LHCN-M2 (cell line): ENCODE data around the gene ARHGEF4. TPM values are rescaled to one million over a fixed set of nuclear protein-coding genes. Genes with fewer than 3 reads are reported as not detected.
A peak's percentile ranks its signal among the peaks of the same experiment; 100 is the strongest.

Source experiments
- DNase-seq: peaks from one replicate; pipeline ENCODE4 v3.0.0-alpha.2; 2012; ENCODE audit warnings: low read depth
- total RNA-seq: library from RNA; depleted of rRNA; stranded (reverse); fragments of >200 nt; gene quantifications from 2 replicates; pipeline ENCODE4 v1.2.3, GENCODE V29; 2014

Gene ARHGEF4
- total RNA-seq, 1 experiment from 2014 or later: 0.23 TPM

DNA sequence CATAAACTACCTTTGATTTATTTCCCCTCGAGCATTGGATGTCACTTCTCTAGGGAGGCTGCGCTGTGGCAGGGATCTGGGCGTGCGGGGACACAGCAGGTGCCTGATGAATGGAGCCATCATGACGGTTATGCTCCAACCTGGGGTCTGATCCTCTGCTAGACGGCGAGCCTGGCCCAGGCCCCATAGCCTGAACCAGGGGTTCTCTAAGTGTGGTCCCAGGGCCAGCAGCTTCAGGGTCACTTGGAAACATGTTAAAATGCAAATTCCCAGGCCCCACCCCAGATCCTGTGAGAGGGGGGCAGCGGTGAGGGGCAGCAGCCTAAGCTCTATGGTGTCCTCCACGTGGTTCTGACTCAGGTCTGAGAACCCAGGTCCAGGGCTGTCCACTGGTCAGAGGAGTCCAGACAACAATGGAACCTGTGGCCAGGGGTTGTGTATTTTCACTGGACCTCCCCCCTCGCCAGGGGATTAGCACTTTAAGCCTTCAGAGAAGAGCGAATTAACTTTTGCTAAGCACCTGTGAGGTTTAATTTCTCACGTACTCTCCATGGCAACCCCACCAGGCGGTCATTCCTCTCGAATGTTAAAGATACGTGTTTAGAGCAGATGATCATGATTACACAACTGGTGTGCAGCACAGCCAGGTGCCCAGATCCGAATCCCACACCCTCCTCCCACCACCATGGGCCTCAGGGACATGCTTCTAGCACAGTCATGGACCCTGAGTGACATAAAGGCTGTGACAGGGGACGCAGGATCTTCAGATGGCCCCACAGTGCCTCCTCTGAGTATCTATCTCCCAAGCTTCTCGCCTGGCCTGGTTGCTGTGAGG is 1.6 kb upstream of the ARHGEF4 start:
- no peak for DNase-seq

GRCh38 chr2:130835766-130836015 is 1.0 kb upstream of the ARHGEF4 start:
- DNase-seq: no peak

- DNase-seq: no peak
Observed at GRCh38 chr2:130837175-130837810, 579 bp downstream of the ARHGEF4 start.

- no peak for DNase-seq
Observed at GRCh38 chr2:130837811-130838565, 1.3 kb downstream of the ARHGEF4 start.

DNA sequence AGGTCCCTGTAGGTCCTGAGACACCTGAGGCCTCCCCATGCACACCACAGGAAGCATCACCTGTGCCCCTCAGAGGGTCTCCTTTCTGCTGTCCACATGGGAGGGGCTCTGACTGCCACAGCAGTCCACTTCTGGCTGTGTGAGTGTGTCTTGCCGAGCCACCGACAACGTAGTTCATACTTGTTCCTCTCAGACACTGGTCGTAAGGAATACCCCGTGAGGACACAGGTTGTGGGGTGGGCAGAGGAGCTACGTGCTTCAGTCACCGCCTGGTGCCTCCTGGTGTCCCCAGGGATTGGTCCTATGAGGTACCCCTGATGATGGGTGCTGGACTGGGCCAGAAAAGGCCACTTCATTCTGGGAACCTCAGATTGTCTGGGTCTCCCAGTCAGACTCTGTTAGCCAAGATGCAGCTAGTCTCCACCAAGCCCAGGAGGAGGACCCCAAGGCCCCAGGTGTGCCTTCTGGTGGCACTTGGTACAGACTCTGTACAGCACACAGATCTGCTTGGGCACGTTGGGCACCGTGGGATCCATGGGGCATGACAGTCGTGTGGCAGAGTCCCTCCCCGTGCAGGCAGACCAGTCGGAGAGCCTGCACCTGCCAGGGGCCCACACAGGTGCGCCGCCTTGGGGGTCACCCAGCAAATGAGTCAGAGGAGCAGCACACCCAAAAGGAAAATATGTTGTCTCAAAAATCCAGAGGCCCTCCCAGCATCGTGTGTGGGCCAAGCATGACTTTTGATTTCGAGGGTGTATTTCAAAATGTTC is 2.5 kb downstream of the ARHGEF4 start:
- DNase-seq: no peak

DNA sequence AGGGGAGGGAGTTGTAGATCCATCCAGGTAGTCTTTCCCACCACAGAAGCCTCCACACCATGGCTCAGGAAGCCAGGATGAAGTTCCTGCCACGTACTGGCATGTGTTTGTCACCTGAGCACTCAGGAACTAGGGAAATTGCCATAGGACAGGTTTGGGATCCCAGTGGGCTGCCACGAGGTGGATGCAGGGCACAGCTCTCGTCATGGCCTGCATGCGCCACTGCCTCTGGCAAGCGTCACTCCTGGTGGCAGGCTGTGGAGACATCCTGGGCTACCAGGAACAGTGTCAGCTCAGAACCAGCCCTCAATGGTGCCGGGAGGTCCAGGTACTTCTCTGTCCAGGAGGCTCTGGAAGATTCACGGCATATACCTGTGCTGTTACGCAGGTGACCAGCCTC is 3.8 kb downstream of the ARHGEF4 start:
- no peak for DNase-seq

DNA sequence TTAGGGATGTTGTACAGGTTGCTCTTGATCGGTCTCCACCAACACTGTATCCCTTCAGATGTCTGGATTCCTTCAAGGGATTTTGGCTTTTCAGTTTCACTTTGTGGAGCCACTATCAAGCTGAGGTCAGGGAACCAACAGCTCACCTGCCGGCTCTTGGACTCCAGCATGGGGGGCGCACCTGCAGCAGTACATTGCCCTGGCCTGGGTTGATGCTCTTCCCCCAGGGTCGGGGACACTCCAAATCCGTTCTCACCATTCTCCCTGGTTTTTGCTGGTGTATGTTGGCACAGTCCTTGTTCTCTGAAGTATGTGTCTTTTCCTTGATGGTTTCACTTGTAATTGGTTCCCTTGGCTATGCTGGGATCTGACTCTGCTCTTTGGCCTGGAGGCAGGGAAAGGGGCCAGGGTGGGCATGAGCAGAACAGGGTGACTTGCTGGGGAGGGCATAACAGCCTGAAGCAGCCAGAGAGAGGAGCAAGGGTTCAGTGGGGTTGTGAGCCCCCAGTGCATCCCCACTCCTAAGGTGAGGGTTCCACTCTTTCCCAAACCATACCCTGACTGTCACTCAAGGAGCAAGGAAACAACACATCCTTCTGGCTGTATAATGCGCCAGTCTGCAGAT is 5.1 kb downstream of the ARHGEF4 start:
- no peak for DNase-seq

- no peak for DNase-seq
Observed at GRCh38 chr2:130842770-130843169, 6.1 kb downstream of the ARHGEF4 start.

GRCh38 chr2:130843321-130843985 is 6.7 kb downstream of the ARHGEF4 start:
- no peak for DNase-seq

DNA sequence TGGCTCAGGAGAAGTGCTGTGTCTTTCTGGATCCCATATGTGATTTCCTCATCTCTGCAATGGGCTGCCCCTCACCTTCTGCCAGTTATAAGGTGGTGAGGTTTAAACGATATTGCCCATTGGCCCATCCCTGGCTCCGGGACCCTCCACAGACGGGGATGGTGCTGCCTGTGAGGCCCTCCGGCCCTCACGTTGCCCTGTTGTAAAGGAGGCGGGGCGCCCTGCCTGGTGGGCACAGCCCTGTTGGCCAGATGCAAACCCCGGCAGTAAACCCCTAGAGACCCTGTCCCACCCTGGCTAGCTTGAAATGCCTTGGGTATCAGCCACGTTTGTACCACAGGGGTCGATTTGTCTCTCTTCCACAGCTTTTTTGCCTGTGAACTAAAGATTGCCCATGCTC is 7.4 kb downstream of the ARHGEF4 start:
- DNase-seq: no peak

DNA sequence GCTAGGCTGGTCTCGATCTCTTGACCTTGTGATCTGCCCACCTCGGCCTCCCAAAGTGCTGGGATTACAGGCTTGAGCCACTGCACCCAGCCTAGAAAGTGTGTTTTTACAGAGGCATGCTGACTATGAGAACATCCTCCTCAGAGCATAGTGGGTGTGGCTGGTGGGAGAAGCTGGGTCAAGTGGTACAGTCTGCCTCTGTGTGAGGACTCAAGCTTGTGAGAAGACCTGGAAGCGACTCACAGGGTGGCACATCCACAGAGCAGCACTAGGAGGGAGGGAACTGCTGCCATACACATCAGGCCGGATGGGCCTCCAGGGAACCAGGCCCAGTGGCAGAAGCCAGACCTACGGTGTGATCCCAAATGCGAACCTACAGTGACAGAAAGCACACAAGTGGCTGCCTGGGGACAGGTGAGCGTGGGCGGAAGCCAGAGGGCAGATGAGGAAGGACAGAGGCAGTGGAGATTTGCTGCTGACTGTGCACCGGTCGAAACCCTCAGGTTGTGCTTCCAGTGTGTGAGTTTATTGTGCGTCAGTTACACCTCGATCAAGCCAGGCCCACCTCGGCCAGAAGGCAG is 8.9 kb downstream of the ARHGEF4 start:
- DNase-seq: no peak

- no peak for DNase-seq
Observed at GRCh38 chr2:130846233-130846632, 9.5 kb downstream of the ARHGEF4 start.

- DNase-seq: peak; percentile 15
Observed at GRCh38 chr2:130846686-130847375, 10.1 kb downstream of the ARHGEF4 start.

- no peak for DNase-seq
Observed at GRCh38 chr2:130847776-130848525, 11.2 kb downstream of the ARHGEF4 start.

- no peak for DNase-seq
Observed at GRCh38 chr2:130848526-130849210, 12.0 kb downstream of the ARHGEF4 start.

GRCh38 chr2:130849896-130850787 is 13.4 kb downstream of the ARHGEF4 start:
- DNase-seq: no peak

DNA sequence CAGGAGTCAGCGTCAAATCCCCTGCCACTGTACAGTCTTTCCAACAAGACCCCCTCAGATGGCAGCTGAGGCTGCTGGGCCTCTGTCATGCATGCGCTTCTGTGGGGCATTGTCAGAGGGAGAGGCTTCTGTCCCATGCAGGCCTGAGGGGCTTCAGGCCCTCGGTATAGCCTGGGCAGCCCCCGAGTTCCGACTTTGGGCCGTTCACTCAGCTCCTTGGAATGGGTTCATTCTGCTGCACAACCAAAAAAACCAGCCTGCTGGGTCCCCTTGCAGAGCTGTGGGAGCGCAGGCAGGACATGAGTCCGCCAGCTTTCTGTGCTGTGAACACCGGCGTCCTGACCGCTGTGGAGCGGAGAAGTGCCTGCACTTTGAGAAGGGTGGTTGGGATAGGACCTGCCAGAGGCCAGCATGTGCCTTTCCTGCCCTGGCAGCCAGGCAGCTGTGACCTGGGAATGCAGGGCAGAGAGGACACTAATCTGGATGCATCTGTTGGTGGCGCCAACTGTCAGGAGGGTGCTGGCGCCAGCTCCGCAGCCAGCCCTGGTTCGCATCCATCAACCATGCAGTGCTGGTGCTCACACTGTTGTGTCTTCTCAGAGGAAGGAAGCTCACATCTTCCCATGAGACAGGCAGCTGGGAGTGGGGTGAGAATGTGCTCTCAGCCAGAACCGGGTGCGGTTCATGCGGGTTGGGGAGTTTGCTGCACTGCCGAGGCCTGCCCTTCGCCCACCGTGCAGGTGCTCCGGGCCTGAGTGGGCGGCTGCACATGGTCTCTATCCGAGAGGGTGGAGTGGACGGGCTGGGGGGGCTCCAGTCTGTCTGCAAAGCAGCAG is 14.3 kb downstream of the ARHGEF4 start:
- DNase-seq: no peak
